ENCODE data around the gene BLZF1.
A peak's percentile ranks its signal among the peaks of the same experiment; 100 is the strongest.
"Not testable (repeated sequence)": the region's sequence is repeated elsewhere in the genome, so short reads cannot be mapped to it uniquely, and the experiment has no call there.

Gene BLZF1

DNA sequence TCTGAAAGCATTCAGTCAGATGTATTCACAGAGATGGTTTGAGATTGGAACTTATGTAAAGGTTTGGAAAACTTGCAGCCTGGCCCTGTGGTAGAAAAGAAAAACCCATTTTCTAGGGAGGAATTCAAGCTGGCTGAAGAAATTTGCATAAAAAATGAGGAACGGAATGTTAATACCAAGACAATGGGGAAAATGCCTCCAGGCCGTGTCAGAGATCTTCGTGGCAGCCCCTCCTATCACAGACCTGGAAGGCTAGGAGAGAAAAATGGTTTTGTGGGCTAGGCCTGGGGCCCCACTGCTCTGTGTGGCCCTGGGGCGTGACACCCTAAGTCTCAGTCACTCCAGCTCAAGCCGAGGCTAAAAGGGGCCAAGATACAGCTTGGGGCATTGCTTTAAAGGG is 27.1 kb upstream of the BLZF1 start:
- H3K4me3 ChIP-seq (replicated peaks in 1 of 2; ENCODE audit: low read depth in 2 of 2, low read length in 2 of 2) = no peak overlapping the region
- no peak for DNase-seq (ENCODE audit: low read depth in 2 of 2)
- TF ChIP-seq, protein P1, sequence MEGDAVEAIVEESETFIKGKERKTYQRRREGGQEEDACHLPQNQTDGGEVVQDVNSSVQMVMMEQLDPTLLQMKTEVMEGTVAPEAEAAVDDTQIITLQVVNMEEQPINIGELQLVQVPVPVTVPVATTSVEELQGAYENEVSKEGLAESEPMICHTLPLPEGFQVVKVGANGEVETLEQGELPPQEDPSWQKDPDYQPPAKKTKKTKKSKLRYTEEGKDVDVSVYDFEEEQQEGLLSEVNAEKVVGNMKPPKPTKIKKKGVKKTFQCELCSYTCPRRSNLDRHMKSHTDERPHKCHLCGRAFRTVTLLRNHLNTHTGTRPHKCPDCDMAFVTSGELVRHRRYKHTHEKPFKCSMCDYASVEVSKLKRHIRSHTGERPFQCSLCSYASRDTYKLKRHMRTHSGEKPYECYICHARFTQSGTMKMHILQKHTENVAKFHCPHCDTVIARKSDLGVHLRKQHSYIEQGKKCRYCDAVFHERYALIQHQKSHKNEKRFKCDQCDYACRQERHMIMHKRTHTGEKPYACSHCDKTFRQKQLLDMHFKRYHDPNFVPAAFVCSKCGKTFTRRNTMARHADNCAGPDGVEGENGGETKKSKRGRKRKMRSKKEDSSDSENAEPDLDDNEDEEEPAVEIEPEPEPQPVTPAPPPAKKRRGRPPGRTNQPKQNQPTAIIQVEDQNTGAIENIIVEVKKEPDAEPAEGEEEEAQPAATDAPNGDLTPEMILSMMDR (IDR thresholded peaks at IDR 0.05; ENCODE audit: low read depth, low read length) = no peak

DNA sequence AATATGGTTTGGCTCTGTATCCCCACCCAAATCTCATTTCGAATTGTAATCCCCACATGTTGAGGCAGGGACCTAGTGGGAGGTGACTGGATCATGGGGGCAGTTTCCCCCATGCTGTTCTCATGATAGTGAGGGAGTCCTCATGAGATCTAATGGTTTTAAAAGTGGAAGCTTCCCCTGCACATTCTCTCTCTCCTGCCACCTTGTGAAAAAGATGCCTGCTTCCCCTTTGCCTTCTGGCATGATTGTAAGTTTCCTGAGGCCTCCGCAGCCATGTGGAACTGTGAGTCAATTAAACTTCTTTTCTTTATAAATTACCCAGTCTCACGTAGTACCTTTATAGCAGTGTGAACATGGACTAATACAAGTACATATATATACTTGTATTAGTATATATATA is 25.9 kb upstream of the BLZF1 start:
- H3K4me3 ChIP-seq (replicated peaks in 1 of 2; ENCODE audit: low read depth in 2 of 2, low read length in 2 of 2); DNase-seq (ENCODE audit: low read depth in 2 of 2): not testable (repeated sequence)

GRCh38 chr1:169345511-169345910 is 22.5 kb upstream of the BLZF1 start:
- TF ChIP-seq, protein P1 (IDR thresholded peaks at IDR 0.05; ENCODE audit: low read depth, low read length) = no peak
- no peak overlapping the region for H3K4me3 ChIP-seq (replicated peaks in 1 of 2; ENCODE audit: low read depth in 2 of 2, low read length in 2 of 2)
- no peak for DNase-seq (ENCODE audit: low read depth in 2 of 2)

- TF ChIP-seq, protein P1 (IDR thresholded peaks at IDR 0.05; ENCODE audit: low read depth, low read length) = no peak
These were observed 21.9 kb upstream of the BLZF1 start for GRCh38 chr1:169346036-169346589.

DNA sequence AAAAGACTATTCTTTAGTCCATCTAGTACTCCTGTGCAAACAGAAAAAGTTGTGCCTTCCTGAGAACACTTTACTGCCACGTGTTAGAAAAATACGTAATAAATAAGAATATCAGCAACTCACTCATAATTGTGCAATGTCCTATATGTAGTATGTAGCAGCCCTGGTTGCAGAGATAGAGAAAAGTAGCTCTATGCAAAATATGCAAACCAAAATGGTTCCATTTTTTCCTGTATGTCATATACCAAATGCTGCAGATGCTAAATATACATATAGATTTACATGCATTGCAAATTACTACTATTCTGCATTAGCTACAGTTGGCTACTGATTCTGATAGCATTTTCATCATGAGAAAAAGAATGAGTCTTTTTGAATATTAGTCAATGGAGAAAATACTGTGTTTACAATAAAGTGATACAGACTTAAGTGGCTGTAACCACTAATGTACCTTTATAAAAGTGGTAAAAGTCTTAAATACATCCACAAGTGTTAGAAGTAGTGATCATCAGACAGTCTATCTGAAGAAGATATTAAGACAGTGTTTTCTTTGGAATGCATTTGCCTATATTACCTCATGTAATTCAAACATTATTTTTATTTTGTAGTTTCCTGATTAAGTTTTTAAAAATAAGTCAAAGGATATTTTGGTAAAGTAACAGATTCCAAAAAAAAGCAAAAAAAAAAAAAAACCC is 20.2 kb upstream of the BLZF1 start:
- TF ChIP-seq, protein P1 (IDR thresholded peaks at IDR 0.05; ENCODE audit: low read depth, low read length) = no peak

More at GRCh38 chr1:169346036-169346589, 21.9 kb upstream of the BLZF1 start:
- DNase-seq (ENCODE audit: low read depth in 2 of 2) = no peak
- no peak overlapping the region for H3K4me3 ChIP-seq (replicated peaks in 1 of 2; ENCODE audit: low read depth in 2 of 2, low read length in 2 of 2)

GRCh38 chr1:169348383-169349036 is 19.5 kb upstream of the BLZF1 start:
- peak; percentile 75 to 80 for DNase-seq (ENCODE audit: low read depth in 2 of 2)

More for the DNA sequence above, 20.2 kb upstream of the BLZF1 start:
- H3K4me3 ChIP-seq (replicated peaks in 1 of 2; ENCODE audit: low read depth in 2 of 2, low read length in 2 of 2) = no peak overlapping the region
- DNase-seq (ENCODE audit: low read depth in 2 of 2) = no peak

GRCh38 chr1:169360415-169360814 is 7.6 kb upstream of the BLZF1 start:
- no peak overlapping the region for H3K4me3 ChIP-seq (replicated peaks in 1 of 2; ENCODE audit: low read depth in 2 of 2, low read length in 2 of 2)
- TF ChIP-seq, protein P1 (IDR thresholded peaks at IDR 0.05; ENCODE audit: low read depth, low read length) = no peak
- DNase-seq (ENCODE audit: low read depth in 2 of 2) = no peak

More at GRCh38 chr1:169348383-169349036, 19.5 kb upstream of the BLZF1 start:
- TF ChIP-seq, protein P1 (IDR thresholded peaks at IDR 0.05; ENCODE audit: low read depth, low read length) = peak; percentile 56
- no peak overlapping the region for H3K4me3 ChIP-seq (replicated peaks in 1 of 2; ENCODE audit: low read depth in 2 of 2, low read length in 2 of 2)
